OCI-LY7 (cell line): ENCODE data around the gene CHMP4A. TPM values are rescaled to one million over a fixed set of nuclear protein-coding genes. Genes with fewer than 3 reads are reported as not detected.

ENCODE experiments used
- BruUV-seq: library from RNA; stranded (reverse); fragments of 400-500 nt; replicated peaks from 2 replicates; lab custom pipeline; 2021; lab: Mats Ljungman, UMichigan
- CTCF ChIA-PET: fragments of 300-600 bp; sonication (Branson Sonifier 250); formaldehyde crosslinking; loops from one replicate; lab custom pipeline; 2022; ENCODE audit warnings: antibody characterized with exemption; ENCODE audit not compliant: unreplicated experiment; lab: Charles Lee
- POLR2A ChIA-PET: fragments of 300-600 bp; sonication (Branson Sonifier 250); formaldehyde crosslinking; loops from one replicate; lab custom pipeline; 2022; ENCODE audit warnings: antibody characterized with exemption; lab: Charles Lee
- DNase-seq: peaks from one replicate; pipeline ENCODE4 v3.0.0-alpha.2; 2015; ENCODE audit warnings: low spot score
- H2AFZ ChIP-seq: fragments of 200-600 bp; sonication (generic), shearing (Covaris generic); 2 replicates; pipeline ENCODE4 v1.6.1; 2014; ENCODE audit warnings: mild to moderate bottlenecking, antibody characterized with exemption, low read length, moderate library complexity
- H3K27ac ChIP-seq: fragments of 200-600 bp; sonication (generic); 2 replicates; pipeline ENCODE4 v1.5.1; 2014; ENCODE audit warnings: mixed run types, low read depth, mild to moderate bottlenecking, moderate library complexity, low read length, inconsistent platforms; ENCODE audit not compliant: poor library complexity, severe bottlenecking
- H3K36me3 ChIP-seq: fragments of 200-600 bp; sonication (generic); 2 replicates; pipeline ENCODE4 v1.6.1; 2014; ENCODE audit warnings: mild to moderate bottlenecking, antibody characterized with exemption, low read length, moderate library complexity, mixed read lengths; ENCODE audit not compliant: insufficient read depth
- H3K4me1 ChIP-seq: fragments of 200-600 bp; sonication (generic); 2 replicates; pipeline ENCODE4 v1.5.1; 2014; ENCODE audit warnings: mild to moderate bottlenecking, low read length; ENCODE audit not compliant: insufficient read depth, poor library complexity, severe bottlenecking
- H3K4me2 ChIP-seq: fragments of 200-600 bp; sonication (generic); 2 replicates; pipeline ENCODE4 v1.6.1; 2014; ENCODE audit warnings: mild to moderate bottlenecking, low read length
- H3K4me3 ChIP-seq: fragments of 200-600 bp; sonication (generic); 2 replicates; pipeline ENCODE4 v1.5.1; 2014; ENCODE audit warnings: mild to moderate bottlenecking, low read depth, low read length; ENCODE audit not compliant: poor library complexity, severe bottlenecking
- H3K79me2 ChIP-seq: fragments of 200-600 bp; sonication (generic); 2 replicates; pipeline ENCODE4 v1.6.1; 2016; ENCODE audit warnings: low read depth, mild to moderate bottlenecking, low read length, moderate library complexity, mixed read lengths; ENCODE audit not compliant: insufficient read depth
- H3K9me2 ChIP-seq: fragments of 200-600 bp; sonication (generic); 2 replicates; pipeline ENCODE4 v1.6.1; 2016; ENCODE audit warnings: mild to moderate bottlenecking, low read length, mixed read lengths; ENCODE audit not compliant: insufficient read depth
- H3K9me3 ChIP-seq: fragments of 200-600 bp; sonication (generic); 2 replicates; pipeline ENCODE4 v1.6.1; 2014; ENCODE audit warnings: mild to moderate bottlenecking, mixed run types, low read length, mixed read lengths
- H4K20me1 ChIP-seq: fragments of 200-600 bp; sonication (generic); 2 replicates; pipeline ENCODE4 v1.6.1; 2014; ENCODE audit warnings: mild to moderate bottlenecking, antibody characterized with exemption, low read length, moderate library complexity, mixed read lengths; ENCODE audit not compliant: insufficient read depth
- CTCF ChIP-seq: fragments of 200-600 bp; sonication (generic); conservative IDR thresholded peaks from 2 replicates; pipeline ENCODE4 v1.5.1; 2014; ENCODE audit warnings: mild to moderate bottlenecking, antibody characterized with exemption, low read length, moderate library complexity, mixed read lengths
- EZH2phosphoT487 ChIP-seq: fragments of 200-600 bp; sonication (generic); IDR thresholded peaks from 2 replicates; pipeline ENCODE4 v1.6.1; 2018; ENCODE audit warnings: low read depth, borderline replicate concordance, mild to moderate bottlenecking, mixed run types, antibody characterized with exemption, low read length, moderate library complexity, mixed read lengths
- intact Hi-C: fragments of 100-400 bp; cut with micrococcal nuclease; formaldehyde crosslinking; loops from one replicate; pipeline ENCODE4 v1.10.0; 2022; ENCODE audit not compliant: unreplicated experiment
- total RNA-seq, 2 experiments: library from RNA; depleted of rRNA in 1 of 2; stranded (reverse); fragments of >200 nt in 1 of 2; shearing (Covaris generic) in 1 of 2; gene quantifications; 2 replicates each; pipeline ENCODE4 v1.2.3, GENCODE V29; 2014 to 2022

CHMP4A gene
- total RNA-seq, 2 experiments from 2014 or later, result 48.5 to 72.9 TPM

- CTCF ChIA-PET, result no interaction called here
- BruUV-seq, result no TSS peak
- H3K36me3 ChIP-seq, result no peaks in the 10 kb centered on the region
- H3K4me1 ChIP-seq, result no peaks in the 10 kb centered on the region
- H4K20me1 ChIP-seq, result no peaks in the 10 kb centered on the region
- intact Hi-C loops, result no loop called here
- no peak overlapping the region for H3K27ac ChIP-seq
- POLR2A ChIA-PET, result interaction anchor here (1.1 to 1.4 kb wide), 2 partner anchors 14 kb away, joined by 3 read pairs; partner anchors contain the start of gene TINF2
- H3K9me2 ChIP-seq, result no peaks in the 10 kb centered on the region
- no peak overlapping the region for H3K4me3 ChIP-seq
- TF ChIP-seq EZH2phosphoT487 (no peak), CTCF (no peak)
- H3K9me3 ChIP-seq, result no peaks in the 10 kb centered on the region
- H3K4me2 ChIP-seq, result no peak overlapping the region
- H2AFZ ChIP-seq, result no peak overlapping the region
- no peaks in the 10 kb centered on the region for H3K79me2 ChIP-seq
- DNase-seq, result no peak
Observed at GRCh38 chr14:24255931-24256711, 42.8 kb upstream of the CHMP4A start.

GRCh38 chr14:24255438-24255837, 42.1 kb upstream of the CHMP4A start:
- Histone ChIP-seq H3K4me2 (no peak overlapping the region), H2AFZ (no peak overlapping the region), H3K79me2 (no peaks in the 10 kb centered on the region), H3K4me1 (no peaks in the 10 kb centered on the region), H3K36me3 (no peaks in the 10 kb centered on the region), H3K9me3 (no peaks in the 10 kb centered on the region), H3K9me2 (no peaks in the 10 kb centered on the region), H3K27ac (no peak overlapping the region), H4K20me1 (no peaks in the 10 kb centered on the region), H3K4me3 (no peak overlapping the region)
- CTCF ChIA-PET, result no interaction called here
- POLR2A ChIA-PET, result interaction anchor here (1.4 kb wide), 1 partner anchor 13 kb away, joined by 3 read pairs; the partner anchor contains the start of gene TINF2
- intact Hi-C loops, result no loop called here
- no peak for DNase-seq
- no TSS peak for BruUV-seq
- no peak for TF ChIP-seq CTCF
- no peak for TF ChIP-seq EZH2phosphoT487
